NCI-H1092 treated with DMSO at 0.1 percent for 48 hours (cell line): ENCODE data around the gene TFG.

Experiments
- DNase-seq: peaks from one replicate; lab custom pipeline; 2025; lab: John Stamatoyannopoulos, UW

TFG gene

DNA sequence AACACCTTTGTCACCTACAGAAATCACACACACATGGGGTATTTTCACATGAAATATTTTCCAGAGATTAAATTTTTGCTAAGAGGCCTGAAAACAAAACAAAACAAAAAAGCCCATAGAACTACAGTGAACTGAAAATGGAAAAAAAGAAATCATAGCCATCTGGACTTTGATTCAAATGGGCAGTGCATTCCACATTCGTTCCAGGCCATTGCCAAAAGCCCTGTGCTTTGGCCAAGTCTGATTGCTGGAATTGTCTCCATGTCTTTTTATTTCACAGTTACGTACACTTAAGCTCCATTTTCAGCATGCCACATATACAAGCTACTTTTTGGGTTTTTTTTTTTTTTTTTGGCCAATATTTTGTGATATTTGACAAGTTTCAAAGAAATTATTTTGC lies 47.1 kb downstream of the TFG start:
- DNase-seq = no peak

GRCh38 chr3:100759159-100759558 lies 49.9 kb downstream of the TFG start:
- no peak for DNase-seq

DNA sequence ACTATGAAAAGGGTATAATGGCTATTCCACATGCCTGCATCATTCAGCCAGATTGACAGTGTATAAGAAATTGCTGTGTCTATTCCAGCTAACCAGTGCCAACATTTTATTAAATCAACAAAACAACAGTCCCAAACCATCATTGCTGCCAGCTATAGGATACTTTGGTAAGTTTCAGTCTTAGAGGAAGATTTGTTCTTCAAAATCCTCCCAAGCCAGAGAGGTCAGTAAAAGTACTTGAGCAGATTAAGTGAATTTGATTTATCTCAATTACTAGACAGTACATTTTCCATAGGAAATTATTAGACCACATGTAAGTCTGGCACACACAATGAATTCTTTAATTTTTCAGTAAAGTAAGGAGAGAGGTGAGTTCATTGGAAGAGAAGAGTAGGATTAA lies 50.7 kb downstream of the TFG start:
- no peak for DNase-seq

DNA sequence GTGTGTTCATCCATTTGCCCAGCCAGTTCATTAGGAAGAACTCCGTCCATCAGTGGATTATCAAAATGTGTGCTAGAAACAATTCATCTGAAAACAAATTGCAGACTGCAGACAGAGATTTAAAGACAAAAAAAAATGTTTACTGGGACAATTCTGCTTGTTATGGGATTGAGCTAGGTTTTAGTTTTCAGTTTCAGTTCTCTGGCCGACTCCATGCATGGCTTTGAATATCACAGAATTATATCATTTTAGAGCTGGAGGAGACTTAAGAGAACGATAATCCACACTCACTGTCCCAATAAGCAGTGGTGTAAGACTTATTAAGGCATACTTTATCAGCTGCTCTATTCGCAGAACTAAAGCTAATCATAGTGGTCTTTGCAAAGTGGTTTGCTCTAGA lies 51.1 kb downstream of the TFG start:
- DNase-seq = no peak

DNA sequence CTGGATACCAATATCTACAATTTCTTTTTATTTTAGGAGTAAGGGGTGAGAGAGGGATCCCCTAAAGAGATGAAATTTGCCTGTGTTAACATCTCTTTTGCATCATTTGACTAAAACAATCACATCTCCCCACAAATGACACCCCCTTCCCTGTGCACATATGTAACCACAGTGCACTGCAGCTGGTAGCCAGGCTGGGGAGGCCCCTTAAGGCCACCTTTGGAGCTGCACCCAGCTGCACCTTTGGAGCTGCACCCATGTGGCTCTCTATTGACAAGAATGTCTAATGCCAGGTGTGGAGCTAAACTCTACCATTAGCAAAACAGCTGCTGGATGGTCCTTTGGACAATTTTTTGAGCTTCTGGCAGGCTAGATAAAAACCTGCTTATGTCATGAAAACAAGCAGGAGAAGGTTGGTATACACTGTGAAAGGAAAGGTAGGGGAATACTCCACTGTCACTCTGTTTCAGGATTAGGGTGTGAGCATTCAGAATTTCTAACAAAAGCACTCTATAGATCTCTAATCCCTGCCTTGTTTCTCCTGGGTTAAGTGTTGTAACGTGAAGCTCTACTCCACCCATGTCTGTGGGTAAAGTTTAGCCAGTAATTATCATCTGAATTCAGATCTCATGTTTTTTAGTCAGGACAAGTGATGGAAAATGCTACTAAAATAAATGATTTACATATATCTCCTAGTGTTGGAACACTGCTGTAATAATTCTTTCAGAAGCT lies 52.1 kb downstream of the TFG start:
- DNase-seq = no peak

DNA sequence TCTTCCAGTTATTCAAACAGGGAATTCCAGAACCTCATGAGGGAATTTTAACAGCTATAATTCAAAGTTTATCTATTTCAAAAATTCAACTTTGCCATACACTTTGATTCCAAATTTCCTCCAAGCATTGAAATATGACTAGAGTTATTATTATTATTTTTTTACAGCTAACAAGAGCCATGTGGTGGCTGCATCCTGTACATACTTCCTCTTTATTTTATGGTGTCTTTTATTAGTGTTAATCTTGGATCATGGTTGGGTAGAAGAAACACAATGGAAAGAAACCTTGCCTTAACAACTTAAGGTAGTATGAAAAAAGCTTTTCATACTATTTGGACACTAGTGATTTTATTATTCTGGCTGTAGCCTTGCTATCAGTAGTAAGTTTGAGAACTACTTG lies 52.7 kb downstream of the TFG start:
- DNase-seq = no peak

DNA sequence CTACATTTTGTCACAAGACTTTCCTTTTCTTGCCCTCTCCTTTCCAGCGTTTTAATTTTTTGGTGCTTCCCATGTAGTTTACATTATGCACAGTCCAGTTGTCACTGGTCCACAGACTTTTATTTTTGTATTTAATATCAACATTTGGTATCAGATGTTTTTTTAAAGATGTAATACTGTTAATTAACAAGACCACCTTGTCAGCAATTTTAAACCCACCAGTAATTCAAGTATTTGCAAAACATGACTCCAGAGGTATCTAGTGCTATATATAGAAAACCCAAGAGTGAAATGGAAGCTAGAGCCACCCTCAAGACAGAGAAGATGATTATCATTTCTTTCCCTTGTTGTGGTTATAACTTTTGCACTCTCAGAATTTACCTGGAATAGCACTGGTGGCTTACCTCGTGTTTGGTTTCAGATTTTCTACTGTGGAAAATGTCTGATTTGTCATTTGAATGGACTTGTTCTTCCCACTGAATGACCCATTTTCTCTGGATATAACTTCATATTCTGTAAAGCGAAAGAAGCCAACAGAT lies 56.2 kb downstream of the TFG start:
- no peak for DNase-seq

- DNase-seq = no peak
Observed at GRCh38 chr3:100766069-100766468, 56.8 kb downstream of the TFG start.

- no peak for DNase-seq
Observed at GRCh38 chr3:100769693-100770092, 60.4 kb downstream of the TFG start.

- no peak for DNase-seq
Observed at GRCh38 chr3:100775226-100775625, 65.9 kb downstream of the TFG start.

GRCh38 chr3:100775669-100776068 lies 66.4 kb downstream of the TFG start:
- no peak for DNase-seq

GRCh38 chr3:100776097-100776729 lies 66.9 kb downstream of the TFG start:
- DNase-seq = no peak

- DNase-seq = no peak
Observed at GRCh38 chr3:100776746-100777145, 67.5 kb downstream of the TFG start.

DNA sequence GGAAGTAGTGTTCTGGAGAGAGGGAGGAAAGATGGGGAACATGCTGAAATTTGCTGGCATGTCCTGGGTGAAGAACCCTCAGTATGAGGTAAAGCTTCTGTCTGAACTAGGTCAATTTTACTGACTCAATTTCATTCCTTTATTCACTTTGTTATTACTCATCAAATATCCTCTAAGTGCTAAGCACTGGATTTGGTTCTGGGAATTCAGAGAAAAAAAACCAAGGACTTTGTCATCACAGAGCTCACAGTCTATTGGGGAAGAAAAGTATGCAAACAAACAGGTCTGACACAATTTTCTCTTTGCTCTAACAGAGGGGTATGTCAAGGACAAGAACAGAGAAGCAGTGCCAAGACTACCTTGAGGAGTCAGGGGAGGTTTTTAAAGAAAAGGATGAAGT lies 68.0 kb downstream of the TFG start:
- no peak for DNase-seq

GRCh38 chr3:100779480-100779879 lies 70.2 kb downstream of the TFG start:
- DNase-seq = no peak

GRCh38 chr3:100780071-100780622 lies 70.9 kb downstream of the TFG start:
- DNase-seq = no peak

DNA sequence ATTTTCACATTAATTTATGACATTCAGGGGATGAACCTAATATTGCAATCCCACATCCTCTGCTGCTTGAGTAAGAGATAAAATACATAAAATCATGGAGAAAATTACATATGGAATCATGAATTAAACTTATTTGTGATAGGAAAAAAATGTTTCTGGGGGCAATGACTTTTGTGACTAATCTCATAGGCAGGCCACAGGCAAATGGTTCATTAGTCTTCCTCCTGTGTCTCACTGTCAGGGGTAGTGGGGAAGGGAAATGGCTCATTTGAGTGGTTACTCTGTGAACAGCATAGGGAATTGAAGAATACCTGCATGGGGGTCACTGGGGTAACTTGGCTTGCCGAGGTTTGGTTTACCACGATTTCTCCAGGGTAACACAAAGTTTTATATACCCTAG lies 72.0 kb downstream of the TFG start:
- no peak for DNase-seq

DNA sequence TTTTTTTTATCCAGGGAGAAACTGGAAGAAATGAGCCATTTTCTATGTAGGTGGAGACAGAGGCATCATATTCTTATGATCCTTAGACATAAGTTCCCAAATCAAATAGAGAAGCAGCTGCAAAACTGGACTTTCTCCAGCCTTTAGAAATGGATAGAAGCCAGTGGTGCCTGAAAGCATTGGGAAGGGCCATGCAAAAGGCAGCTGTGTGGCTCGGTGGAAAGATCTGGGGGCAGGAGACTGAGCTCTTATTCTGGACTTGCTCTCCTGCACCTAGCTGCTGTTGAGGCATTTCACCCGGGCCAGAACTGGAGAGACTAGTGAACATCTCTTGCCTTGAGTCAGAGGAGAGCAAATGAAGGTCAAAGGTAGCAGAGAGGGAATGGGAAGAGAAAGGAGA lies 73.1 kb downstream of the TFG start:
- no peak for DNase-seq

DNA sequence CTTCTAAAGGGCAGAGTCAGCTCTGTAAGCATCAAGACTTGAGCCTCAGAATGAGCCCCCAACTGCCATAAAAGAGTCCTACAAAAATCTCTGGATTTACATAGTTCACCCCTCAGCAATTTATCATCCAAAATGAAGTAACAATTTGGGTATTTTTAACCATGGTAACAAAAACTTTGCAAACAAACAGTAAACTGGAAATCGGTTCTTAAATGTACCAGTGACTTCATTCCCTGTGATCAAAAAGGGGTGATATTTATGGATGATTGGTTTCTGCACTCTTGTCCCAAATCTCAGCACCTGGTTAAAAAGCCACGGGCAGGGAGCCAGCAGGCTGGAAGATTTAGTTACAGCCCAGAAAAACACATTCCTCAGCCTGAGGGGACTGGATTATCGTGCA lies 73.6 kb downstream of the TFG start:
- no peak for DNase-seq

DNA sequence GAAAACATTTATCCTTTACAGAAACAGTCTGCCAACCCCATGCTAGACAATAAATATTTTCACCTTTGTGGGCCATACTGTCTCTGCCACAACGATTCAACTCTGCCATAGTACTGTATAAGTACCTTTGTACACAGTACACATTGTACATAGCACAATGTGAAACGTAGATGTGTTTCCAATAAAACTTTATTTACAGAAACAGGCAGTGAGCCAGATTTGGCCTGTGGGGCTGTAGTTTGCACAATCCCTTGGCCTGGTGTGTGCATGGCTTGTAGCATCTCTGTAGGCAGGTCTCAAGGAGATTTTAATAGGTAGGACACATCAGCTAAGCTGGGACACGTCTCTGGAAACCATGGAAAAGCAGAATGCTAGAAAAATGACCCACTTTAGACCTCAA lies 74.3 kb downstream of the TFG start:
- DNase-seq = no peak

- DNase-seq = no peak
Observed at GRCh38 chr3:100789579-100789978, 80.3 kb downstream of the TFG start.

- DNase-seq = no peak
Observed at GRCh38 chr3:100796556-100796955, 87.3 kb downstream of the TFG start.

DNA sequence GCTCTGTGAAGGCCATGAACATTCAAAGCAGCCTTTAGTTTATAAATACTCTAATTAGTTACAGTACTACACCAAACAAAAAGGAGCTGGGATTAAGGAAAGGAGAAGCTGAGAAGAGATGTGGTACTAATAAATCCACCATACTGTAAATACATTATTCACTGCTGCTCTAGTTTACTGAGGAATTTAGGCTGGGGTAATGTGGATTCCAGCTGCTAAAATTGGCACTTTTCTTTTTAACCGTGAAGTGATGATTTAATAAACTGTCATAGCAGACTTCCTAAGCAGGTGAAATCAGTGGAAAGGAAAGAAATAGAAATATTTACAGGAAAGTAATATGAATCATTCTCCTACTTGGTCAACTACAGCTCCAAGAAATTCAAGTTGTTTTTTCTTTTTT lies 88.7 kb downstream of the TFG start:
- no peak for DNase-seq
